T-helper 2 cell treated with Interferon-gamma antibody and Interleukin-4, amounts not matched to agents 5 μg/mL and 100 μg/mL, for 36 hours (primary cell): ENCODE data around the gene ZIC5.

Experiments
- DNase-seq: peaks from one replicate; pipeline ENCODE4 v3.0.0; 2021; ENCODE audit warnings: low spot score
- H3K27ac Mint-ChIP-seq: one replicate; pipeline ENCODE4 v1.8.0; 2021; ENCODE audit warnings: mild to moderate bottlenecking, mixed read lengths
- H3K27me3 Mint-ChIP-seq: one replicate; pipeline ENCODE4 v1.8.0; 2021; ENCODE audit warnings: low read depth, mixed read lengths
- H3K36me3 Mint-ChIP-seq: one replicate; pipeline ENCODE4 v1.8.0; 2021; ENCODE audit warnings: low read depth, mixed read lengths
- H3K4me1 Mint-ChIP-seq: one replicate; pipeline ENCODE4 v1.8.0; 2021; ENCODE audit warnings: low read depth, mixed read lengths
- H3K4me3 Mint-ChIP-seq: one replicate; pipeline ENCODE4 v1.8.0; 2022; ENCODE audit warnings: mild to moderate bottlenecking, moderate library complexity, mixed read lengths
- H3K9me3 Mint-ChIP-seq: one replicate; pipeline ENCODE4 v1.8.0; 2021; ENCODE audit warnings: mixed read lengths

The ZIC5 gene

GRCh38 chr13:99982731-99983498 lies 11.3 kb upstream of the ZIC5 start:
- H3K27me3 Mint-ChIP-seq: peaks cover 60% of the 10 kb centered on the region
- no peak for DNase-seq
- no peaks in the 10 kb centered on the region for H3K9me3 Mint-ChIP-seq
- H3K27ac Mint-ChIP-seq: peak overlapping the region; percentile 45
- H3K4me1 Mint-ChIP-seq: peaks cover 3% of the 10 kb centered on the region
- H3K4me3 Mint-ChIP-seq: no peak overlapping the region
- peaks cover 6% of the 10 kb centered on the region for H3K36me3 Mint-ChIP-seq

- H3K27ac Mint-ChIP-seq: no peak overlapping the region
- no peaks in the 10 kb centered on the region for H3K9me3 Mint-ChIP-seq
- peaks cover 3% of the 10 kb centered on the region for H3K4me1 Mint-ChIP-seq
- no peak overlapping the region for H3K4me3 Mint-ChIP-seq
- peaks cover 6% of the 10 kb centered on the region for H3K36me3 Mint-ChIP-seq
- H3K27me3 Mint-ChIP-seq: peaks cover 60% of the 10 kb centered on the region
- DNase-seq: no peak
Observed at GRCh38 chr13:99982036-99982730, 10.6 kb upstream of the ZIC5 start.

- Mint-ChIP-seq H3K27me3 (peaks cover 60% of the 10 kb centered on the region), H3K4me1 (peaks cover 3% of the 10 kb centered on the region), H3K9me3 (no peaks in the 10 kb centered on the region), H3K4me3 (no peak within 1 kb of the TSS), H3K27ac (no peak within 1 kb of the TSS), H3K36me3 (peaks cover 6% of the 10 kb centered on the region)
- no peak for DNase-seq
Observed at GRCh38 chr13:99981735-99982035, 10.1 kb upstream of the ZIC5 start, which contains the start of gene ZIC2. TSS of gene ZIC2 (plus strand) at chr13:99981784. CDS start at chr13:99982065, 281 bp downstream.

GRCh38 chr13:99980824-99981734 lies 9.5 kb upstream of the ZIC5 start:
- H3K4me3 Mint-ChIP-seq: no peak overlapping the region
- no peak for DNase-seq
- peaks cover 3% of the 10 kb centered on the region for H3K4me1 Mint-ChIP-seq
- H3K27ac Mint-ChIP-seq: no peak overlapping the region
- no peaks in the 10 kb centered on the region for H3K9me3 Mint-ChIP-seq
- peaks cover 6% of the 10 kb centered on the region for H3K36me3 Mint-ChIP-seq
- peaks cover 61% of the 10 kb centered on the region for H3K27me3 Mint-ChIP-seq

GRCh38 chr13:99980201-99980823 lies 8.7 kb upstream of the ZIC5 start:
- Mint-ChIP-seq H3K36me3 (peaks cover 4% of the 10 kb centered on the region), H3K9me3 (no peaks in the 10 kb centered on the region), H3K27me3 (peaks cover 63% of the 10 kb centered on the region), H3K4me1 (no peaks in the 10 kb centered on the region), H3K27ac (no peak overlapping the region), H3K4me3 (no peak overlapping the region)
- DNase-seq: no peak

GRCh38 chr13:99979453-99980200 lies 8.1 kb upstream of the ZIC5 start:
- H3K27me3 Mint-ChIP-seq: peaks cover 68% of the 10 kb centered on the region
- H3K4me1 Mint-ChIP-seq: no peaks in the 10 kb centered on the region
- H3K27ac Mint-ChIP-seq: no peak overlapping the region
- no peaks in the 10 kb centered on the region for H3K9me3 Mint-ChIP-seq
- H3K4me3 Mint-ChIP-seq: no peak overlapping the region
- peaks cover 4% of the 10 kb centered on the region for H3K36me3 Mint-ChIP-seq
- no peak for DNase-seq

GRCh38 chr13:99978799-99979452 lies 7.4 kb upstream of the ZIC5 start:
- no peaks in the 10 kb centered on the region for H3K4me1 Mint-ChIP-seq
- no peak for DNase-seq
- no peaks in the 10 kb centered on the region for H3K36me3 Mint-ChIP-seq
- peaks cover 68% of the 10 kb centered on the region for H3K27me3 Mint-ChIP-seq
- H3K9me3 Mint-ChIP-seq: no peaks in the 10 kb centered on the region
- H3K4me3 Mint-ChIP-seq: no peak overlapping the region
- peak overlapping the region; percentile 35 for H3K27ac Mint-ChIP-seq

GRCh38 chr13:99977912-99978798 lies 6.6 kb upstream of the ZIC5 start:
- H3K9me3 Mint-ChIP-seq: peaks cover 5% of the 10 kb centered on the region
- H3K36me3 Mint-ChIP-seq: no peaks in the 10 kb centered on the region
- H3K4me3 Mint-ChIP-seq: no peak overlapping the region
- DNase-seq: no peak
- no peaks in the 10 kb centered on the region for H3K4me1 Mint-ChIP-seq
- H3K27me3 Mint-ChIP-seq: peaks cover 68% of the 10 kb centered on the region
- H3K27ac Mint-ChIP-seq: peak overlapping the region; percentile 35

GRCh38 chr13:99977334-99977911 lies 5.9 kb upstream of the ZIC5 start:
- Mint-ChIP-seq H3K27ac (no peak overlapping the region), H3K9me3 (peaks cover 5% of the 10 kb centered on the region), H3K4me3 (no peak overlapping the region), H3K4me1 (no peaks in the 10 kb centered on the region), H3K36me3 (no peaks in the 10 kb centered on the region), H3K27me3 (peaks cover 69% of the 10 kb centered on the region)
- no peak for DNase-seq

- Mint-ChIP-seq H3K27me3 (peaks cover 77% of the 10 kb centered on the region), H3K36me3 (peaks cover 4% of the 10 kb centered on the region), H3K4me3 (no peak overlapping the region), H3K4me1 (peaks cover 2% of the 10 kb centered on the region), H3K27ac (no peak overlapping the region), H3K9me3 (peaks cover 5% of the 10 kb centered on the region)
- DNase-seq: no peak
Observed at GRCh38 chr13:99976575-99976974, 5.0 kb upstream of the ZIC5 start.

- peaks cover 2% of the 10 kb centered on the region for H3K4me1 Mint-ChIP-seq
- no peak overlapping the region for H3K27ac Mint-ChIP-seq
- peaks cover 4% of the 10 kb centered on the region for H3K36me3 Mint-ChIP-seq
- no peak overlapping the region for H3K4me3 Mint-ChIP-seq
- H3K27me3 Mint-ChIP-seq: peaks cover 79% of the 10 kb centered on the region
- peaks cover 5% of the 10 kb centered on the region for H3K9me3 Mint-ChIP-seq
- DNase-seq: no peak
Observed at GRCh38 chr13:99975626-99976025, 4.1 kb upstream of the ZIC5 start.
